Activated CD4-positive, alpha-beta T cell treated with anti-CD3 and anti-CD28 coated beads, Interleukin-2, amount 50 U/mL, for 16 hours (primary cell): ENCODE data around the gene TAF9B.
"Not testable (repeated sequence)": the region's sequence is repeated elsewhere in the genome, so short reads cannot be mapped to it uniquely, and the experiment has no call there.

ENCODE experiments used
- DNase-seq: peaks from one replicate; pipeline ENCODE4 v3.0.0-alpha.2; 2020

Gene TAF9B

DNA sequence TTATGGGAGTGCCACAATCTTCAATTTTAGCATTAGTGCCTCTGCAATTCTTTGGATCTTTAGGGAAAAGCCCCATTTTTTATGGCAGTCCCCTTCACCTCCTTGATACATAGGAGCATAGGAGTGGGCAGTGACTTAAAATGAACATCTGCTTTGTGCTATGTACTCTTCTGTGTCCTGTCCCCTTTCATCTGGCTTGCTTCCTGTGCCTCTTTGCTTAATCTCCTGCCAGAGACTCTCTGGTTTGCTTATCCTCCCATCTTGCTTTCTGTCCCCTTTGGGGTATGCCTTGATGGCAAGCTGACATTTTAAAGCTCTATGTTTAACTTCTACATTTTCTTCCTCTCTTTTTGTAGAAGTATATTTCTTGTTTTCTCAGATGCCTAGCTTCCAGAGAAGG, 23.1 kb downstream of the TAF9B start:
- DNase-seq, result no peak

DNA sequence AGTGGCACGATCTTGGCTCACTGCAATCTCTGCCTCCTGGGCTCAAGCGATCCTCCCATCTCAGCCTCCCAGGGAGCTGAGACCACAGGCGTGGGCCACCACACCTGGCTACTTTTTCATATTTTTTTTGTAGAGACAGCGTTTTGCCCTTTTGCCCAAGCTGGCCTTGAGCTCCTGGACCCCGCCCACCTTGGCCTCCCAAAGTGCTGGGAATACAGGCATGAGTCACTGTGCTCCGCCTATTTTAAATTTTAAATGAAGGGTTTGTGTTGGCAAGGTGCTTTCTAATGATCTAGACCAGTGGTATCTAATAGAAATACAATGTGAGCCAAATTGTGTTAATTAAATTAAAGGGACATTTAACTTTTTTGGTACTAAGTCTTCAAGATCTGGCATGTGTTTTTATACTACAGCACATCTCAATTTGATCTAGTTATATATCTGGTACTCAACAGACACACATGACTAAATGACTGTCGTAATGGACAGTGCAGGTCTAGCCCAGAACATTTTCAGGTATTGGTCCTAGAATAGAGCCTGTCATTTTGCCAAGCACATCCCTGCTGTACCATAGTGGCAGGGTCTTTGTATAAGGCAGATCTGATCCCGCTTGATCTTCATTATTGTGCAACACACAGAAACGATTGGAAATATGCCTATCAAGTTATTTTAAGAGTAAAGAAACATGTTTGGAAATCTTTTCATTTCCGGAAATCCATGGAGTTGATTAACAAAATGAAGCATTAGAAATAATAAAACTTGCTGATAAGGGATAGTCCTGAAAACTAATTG, 28.1 kb downstream of the TAF9B start:
- DNase-seq, result no peak

DNA sequence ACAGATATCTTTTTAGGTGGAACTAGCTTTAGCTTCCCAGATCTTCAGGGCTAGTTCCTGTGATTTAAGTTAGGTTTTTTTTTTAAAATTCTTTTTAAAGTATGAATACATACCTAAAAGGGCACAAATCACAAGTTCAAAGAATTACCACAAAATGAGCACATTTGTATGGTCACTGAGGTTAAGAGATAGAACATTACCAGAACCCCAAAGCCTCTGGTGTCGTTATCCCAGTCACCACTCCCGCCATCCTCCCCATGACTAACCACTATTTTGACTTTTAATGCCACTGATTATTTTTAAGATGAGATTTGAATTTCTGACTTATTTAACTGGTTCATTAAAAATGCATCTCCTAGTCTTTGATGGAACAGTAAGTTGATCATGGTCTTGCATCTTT, 30.0 kb downstream of the TAF9B start:
- no peak for DNase-seq

DNA sequence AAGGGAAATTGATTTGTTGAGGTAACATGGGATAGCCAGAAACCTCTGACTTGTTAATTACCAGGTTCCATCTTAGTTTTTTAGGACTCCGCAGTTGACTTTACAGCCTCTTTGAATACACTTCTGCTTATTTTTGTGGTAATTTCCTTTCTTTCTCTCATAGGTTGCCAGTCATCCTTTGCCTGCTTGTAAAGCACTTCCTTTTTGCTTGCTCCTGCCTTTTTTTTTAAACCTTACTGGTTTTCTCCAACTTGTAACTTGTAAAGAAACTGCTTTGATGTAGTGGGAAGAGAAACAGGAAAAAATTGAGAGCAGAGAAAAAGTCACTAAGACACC, 32.8 kb downstream of the TAF9B start:
- no peak for DNase-seq

GRCh38 chrX:78105944-78106650, 33.4 kb downstream of the TAF9B start:
- peak; percentile 40 for DNase-seq

GRCh38 chrX:78104447-78105176, 34.8 kb downstream of the TAF9B start:
- peak; percentile 53 for DNase-seq

- DNase-seq, result peak; percentile 96
Measured at GRCh38 chrX:78103623-78104446, 35.6 kb downstream of the TAF9B start, which contains the start of gene PGK1. TSS of gene PGK1 (plus strand) at chrX:78104248. CDS start at chrX:78104341, 93 bp downstream.

- DNase-seq, result no peak
Measured at GRCh38 chrX:78103001-78103622, 36.3 kb downstream of the TAF9B start.

- no peak for DNase-seq
Measured at GRCh38 chrX:78102091-78102490, 37.4 kb downstream of the TAF9B start.

GRCh38 chrX:78098108-78098507, 41.3 kb downstream of the TAF9B start:
- DNase-seq, result no peak

DNA sequence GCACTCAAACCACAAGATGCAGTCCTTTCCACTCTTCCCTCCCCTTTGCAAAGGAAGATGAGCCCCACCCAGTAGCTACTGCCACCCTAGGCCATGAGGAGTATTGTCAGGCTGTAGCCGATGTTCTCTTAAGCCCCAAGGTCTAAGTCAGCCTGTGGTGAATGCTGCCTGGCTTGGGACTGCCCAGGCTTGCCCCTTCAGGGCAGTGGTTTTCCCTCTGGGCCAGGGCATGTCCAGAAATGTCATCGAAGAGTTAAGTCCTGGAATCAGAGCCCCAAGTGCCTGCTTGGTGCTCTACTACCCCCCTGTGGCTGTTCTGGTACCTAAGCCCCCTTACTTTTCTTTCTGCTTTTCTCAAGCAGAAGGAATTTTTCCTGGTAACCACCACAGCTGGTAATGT, 47.2 kb downstream of the TAF9B start:
- DNase-seq, result peak; percentile 18

GRCh38 chrX:78081413-78081812, 58.0 kb downstream of the TAF9B start:
- not testable (repeated sequence) for DNase-seq
